OCI-LY1 (cell line): Measurements from ENCODE around the gene MGST1.

Experiments used
- H2AFZ ChIP-seq: fragments of 200-600 bp; sonication (generic), shearing (Covaris generic); 2 replicates; pipeline ENCODE4 v1.6.0; 2014; ENCODE audit warnings: antibody characterized with exemption, mild to moderate bottlenecking, low read length
- H3F3A ChIP-seq: fragments of 200-600 bp; sonication (generic), shearing (Covaris generic); 2 replicates; pipeline ENCODE4 v1.6.0; 2014; ENCODE audit warnings: mild to moderate bottlenecking, antibody characterized with exemption, low read length, moderate library complexity; ENCODE audit not compliant: insufficient read depth
- H3K27ac ChIP-seq: fragments of 200-600 bp; sonication (generic); 2 replicates; pipeline ENCODE4 v1.5.1; 2014; ENCODE audit warnings: low read length, mixed run types, mild to moderate bottlenecking, low read depth; ENCODE audit not compliant: poor library complexity, severe bottlenecking
- H3K27me3 ChIP-seq: fragments of 200-600 bp; sonication (generic); 2 replicates; pipeline ENCODE4 v1.6.0; 2014; ENCODE audit warnings: antibody characterized with exemption, mild to moderate bottlenecking, low read length, moderate library complexity; ENCODE audit not compliant: insufficient read depth
- H3K36me3 ChIP-seq: fragments of 200-600 bp; sonication (generic); 2 replicates; pipeline ENCODE4 v1.6.1; 2014; ENCODE audit warnings: mild to moderate bottlenecking, antibody characterized with exemption, low read length, moderate library complexity, mixed read lengths; ENCODE audit not compliant: insufficient read depth
- H3K4me1 ChIP-seq: fragments of 200-600 bp; sonication (generic); 2 replicates; pipeline ENCODE4 v1.5.1; 2014; ENCODE audit warnings: mild to moderate bottlenecking, low read length, moderate library complexity; ENCODE audit not compliant: insufficient read depth, severe bottlenecking
- H3K4me2 ChIP-seq: fragments of 200-600 bp; sonication (generic), shearing (Covaris generic); 2 replicates; pipeline ENCODE4 v1.6.1; 2014; ENCODE audit warnings: low read length
- H3K4me3 ChIP-seq: fragments of 200-600 bp; sonication (generic); 2 replicates; pipeline ENCODE4 v1.5.1; 2014; ENCODE audit warnings: low read length, low read depth, mild to moderate bottlenecking, mixed read lengths; ENCODE audit not compliant: poor library complexity, severe bottlenecking
- H3K79me2 ChIP-seq: fragments of 200-600 bp; shearing (Covaris generic); 2 replicates; pipeline ENCODE4 v1.6.1; 2016; ENCODE audit warnings: mixed run types, low read length, mixed read lengths; ENCODE audit not compliant: insufficient read depth
- H3K9ac ChIP-seq: fragments of 200-600 bp; sonication (generic), shearing (Covaris generic); 2 replicates; pipeline ENCODE4 v1.6.1; 2014; ENCODE audit warnings: mild to moderate bottlenecking, low read length, mixed read lengths
- H3K9me2 ChIP-seq: fragments of 200-600 bp; sonication (generic), shearing (Covaris generic); 2 replicates; pipeline ENCODE4 v1.6.1; 2014; ENCODE audit warnings: low read depth, mild to moderate bottlenecking, low read length, mixed read lengths
- H3K9me3 ChIP-seq: fragments of 200-600 bp; shearing (Covaris generic); 2 replicates; pipeline ENCODE4 v1.6.1; 2014; ENCODE audit warnings: low read length, mixed read lengths
- H4K20me1 ChIP-seq: fragments of 200-600 bp; sonication (generic), shearing (Covaris generic); 2 replicates; pipeline ENCODE4 v1.6.0; 2016; ENCODE audit warnings: mild to moderate bottlenecking, low read length; ENCODE audit not compliant: insufficient read depth
- EZH2 ChIP-seq: fragments of 200-600 bp; sonication (generic), shearing (Covaris generic); IDR thresholded peaks from 2 replicates; pipeline ENCODE4 v1.8.0; 2017; ENCODE audit warnings: borderline replicate concordance, mixed run types, mild to moderate bottlenecking, antibody characterized with exemption, low read length, moderate library complexity, mixed read lengths
- TF ChIP-seq, protein P1 (sequence below): fragments of 200-600 bp; sonication (generic), shearing (Covaris generic); IDR thresholded peaks from 2 replicates; pipeline ENCODE4 v1.5.1; 2017; ENCODE audit warnings: mild to moderate bottlenecking, antibody characterized with exemption, low read length, moderate library complexity, mixed read lengths

MGST1 gene

DNA sequence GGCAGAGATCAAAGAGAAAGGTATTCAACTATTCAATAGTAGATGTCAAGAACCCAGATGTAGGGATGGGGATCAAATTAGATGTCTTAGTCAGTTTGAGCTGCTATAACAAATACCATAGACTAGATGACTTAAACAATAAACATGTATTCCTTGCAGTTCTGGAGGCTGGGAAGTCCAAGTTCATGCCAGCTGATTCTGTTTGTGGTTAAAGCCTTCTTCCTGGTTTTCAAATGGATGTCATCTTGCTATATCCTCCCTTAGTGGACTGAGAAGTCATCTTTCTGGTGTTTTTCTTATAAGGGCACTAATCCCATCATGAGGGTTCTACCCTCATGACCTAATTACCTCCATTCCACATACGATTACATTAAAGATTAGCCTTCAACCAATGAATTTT, 19.5 kb upstream of the MGST1 start:
- Histone ChIP-seq H3K9me3 (no peaks in the 10 kb centered on the region), H4K20me1 (no peaks in the 10 kb centered on the region), H3F3A (no peaks in the 10 kb centered on the region), H3K4me1 (no peaks in the 10 kb centered on the region), H3K27me3 (no peaks in the 10 kb centered on the region; the same call in 1 of the 2 replicates), H3K4me3 (no peak overlapping the region), H3K27ac (no peak overlapping the region), H3K9me2 (no peaks in the 10 kb centered on the region), H3K9ac (no peak overlapping the region), H3K4me2 (no peak overlapping the region), H3K79me2 (no peaks in the 10 kb centered on the region), H3K36me3 (no peaks in the 10 kb centered on the region), H2AFZ (no peak overlapping the region)
- no peak for TF ChIP-seq EZH2
- TF ChIP-seq, protein P1, sequence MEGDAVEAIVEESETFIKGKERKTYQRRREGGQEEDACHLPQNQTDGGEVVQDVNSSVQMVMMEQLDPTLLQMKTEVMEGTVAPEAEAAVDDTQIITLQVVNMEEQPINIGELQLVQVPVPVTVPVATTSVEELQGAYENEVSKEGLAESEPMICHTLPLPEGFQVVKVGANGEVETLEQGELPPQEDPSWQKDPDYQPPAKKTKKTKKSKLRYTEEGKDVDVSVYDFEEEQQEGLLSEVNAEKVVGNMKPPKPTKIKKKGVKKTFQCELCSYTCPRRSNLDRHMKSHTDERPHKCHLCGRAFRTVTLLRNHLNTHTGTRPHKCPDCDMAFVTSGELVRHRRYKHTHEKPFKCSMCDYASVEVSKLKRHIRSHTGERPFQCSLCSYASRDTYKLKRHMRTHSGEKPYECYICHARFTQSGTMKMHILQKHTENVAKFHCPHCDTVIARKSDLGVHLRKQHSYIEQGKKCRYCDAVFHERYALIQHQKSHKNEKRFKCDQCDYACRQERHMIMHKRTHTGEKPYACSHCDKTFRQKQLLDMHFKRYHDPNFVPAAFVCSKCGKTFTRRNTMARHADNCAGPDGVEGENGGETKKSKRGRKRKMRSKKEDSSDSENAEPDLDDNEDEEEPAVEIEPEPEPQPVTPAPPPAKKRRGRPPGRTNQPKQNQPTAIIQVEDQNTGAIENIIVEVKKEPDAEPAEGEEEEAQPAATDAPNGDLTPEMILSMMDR, result no peak

- H3K36me3 ChIP-seq, result no peaks in the 10 kb centered on the region
- H3K27me3 ChIP-seq, result no peaks in the 10 kb centered on the region; the same call in 1 of the 2 replicates
- no peaks in the 10 kb centered on the region for H3K79me2 ChIP-seq
- no peaks in the 10 kb centered on the region for H3K4me1 ChIP-seq
- H3K9ac ChIP-seq, result no peak overlapping the region
- no peak for TF ChIP-seq EZH2
- TF ChIP-seq, protein P1, result no peak
- H2AFZ ChIP-seq, result no peak overlapping the region
- no peaks in the 10 kb centered on the region for H3F3A ChIP-seq
- H3K9me2 ChIP-seq, result no peaks in the 10 kb centered on the region
- no peak overlapping the region for H3K4me2 ChIP-seq
- H3K27ac ChIP-seq, result no peak overlapping the region
- no peaks in the 10 kb centered on the region for H4K20me1 ChIP-seq
- H3K9me3 ChIP-seq, result no peaks in the 10 kb centered on the region
- H3K4me3 ChIP-seq, result no peak overlapping the region
These were observed 17.9 kb upstream of the MGST1 start for GRCh38 chr12:16329594-16329993.

DNA sequence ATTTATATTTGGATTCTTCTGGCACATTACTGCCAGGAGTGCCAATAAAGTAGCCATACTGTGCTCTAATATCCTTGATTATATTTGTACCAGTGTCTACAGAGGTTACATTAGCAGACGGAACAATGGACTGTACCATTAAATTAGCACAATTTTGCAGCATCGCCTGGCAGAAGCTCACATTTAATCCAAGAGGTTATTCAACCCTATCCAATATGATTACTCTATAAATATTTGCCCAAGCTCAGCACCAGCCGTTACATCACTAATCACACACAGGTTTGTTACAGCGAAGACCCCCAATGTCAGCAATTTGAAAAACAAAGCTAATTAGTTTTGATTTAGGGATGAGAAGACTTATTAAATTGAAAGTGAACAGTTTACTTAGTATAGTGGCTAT, 16.9 kb upstream of the MGST1 start:
- H3K4me2 ChIP-seq, result no peak overlapping the region

More for the DNA sequence above, 16.9 kb upstream of the MGST1 start:
- Histone ChIP-seq H3K9me3 (no peaks in the 10 kb centered on the region), H3K9me2 (no peaks in the 10 kb centered on the region), H3K4me1 (no peaks in the 10 kb centered on the region), H3K9ac (no peak overlapping the region), H3K27ac (no peak overlapping the region), H3K79me2 (no peaks in the 10 kb centered on the region), H3K36me3 (no peaks in the 10 kb centered on the region), H3K27me3 (no peaks in the 10 kb centered on the region; the same call in 1 of the 2 replicates), H3F3A (no peaks in the 10 kb centered on the region), H4K20me1 (no peaks in the 10 kb centered on the region), H3K4me3 (no peak overlapping the region), H2AFZ (no peak overlapping the region)
- TF ChIP-seq, protein P1, result no peak
- no peak for TF ChIP-seq EZH2
